Natural killer cell (primary cell): ENCODE measurements around the gene LRRC1. TPM values are rescaled to one million over a fixed set of nuclear protein-coding genes. Genes with fewer than 3 reads are reported as not detected.

ENCODE experiments used
- ATAC-seq, 3 donors: fragments of 150-1000 bp in 2 of 3; fragments of 200-7000 bp in 1 of 3; cut with Tn5 transposase; 1 replicate in 1 of 3; 2 replicates in 2 of 3; pipeline ENCODE4 v1.10.0; 2021; ENCODE audit warnings: mild to moderate bottlenecking in 2 of 3, moderate library complexity in 2 of 3
- DNase-seq, 2 donors: peaks; one replicate each; pipeline versions ENCODE4 v3.0.0 to v3.0.0-alpha.2; 2013 to 2021; ENCODE audit warnings: mixed read lengths in 1 of 2
- H3K27ac ChIP-seq: one replicate; pipeline ENCODE4 v1.5.1; 2013; ENCODE audit warnings: mild to moderate bottlenecking, low read length
- H3K27me3 ChIP-seq: one replicate; pipeline ENCODE4 v1.6.1; 2013; ENCODE audit warnings: low read length; ENCODE audit not compliant: control insufficient read depth, insufficient read depth
- H3K36me3 ChIP-seq: one replicate; pipeline ENCODE4 v1.6.1; 2013; ENCODE audit warnings: low read length; ENCODE audit not compliant: control insufficient read depth, insufficient read depth
- H3K4me1 ChIP-seq: one replicate; pipeline ENCODE4 v1.6.1; 2013; ENCODE audit warnings: low read length; ENCODE audit not compliant: control insufficient read depth, insufficient read depth
- H3K4me3 ChIP-seq: one replicate; pipeline ENCODE4 v1.5.1; 2013; ENCODE audit warnings: low read length
- H3K9me3 ChIP-seq: one replicate; pipeline ENCODE4 v1.6.1; 2013; ENCODE audit warnings: low read length; ENCODE audit not compliant: control insufficient read depth, insufficient read depth
- H3K27ac Mint-ChIP-seq, 2 donors: one replicate each; pipeline ENCODE4 v1.8.0; 2022; ENCODE audit warnings: mild to moderate bottlenecking in 2 of 2, mixed read lengths in 2 of 2, moderate library complexity in 1 of 2
- H3K27me3 Mint-ChIP-seq, 2 donors: one replicate each; pipeline ENCODE4 v1.8.0; 2022; ENCODE audit warnings: low read depth in 2 of 2, mixed read lengths in 2 of 2
- H3K36me3 Mint-ChIP-seq: one replicate; pipeline ENCODE4 v1.8.0; 2022; ENCODE audit warnings: mixed read lengths
- H3K4me1 Mint-ChIP-seq, 2 donors: one replicate each; pipeline ENCODE4 v1.8.0; 2022; ENCODE audit warnings: mixed read lengths in 2 of 2
- H3K4me3 Mint-ChIP-seq: one replicate; pipeline ENCODE4 v1.8.0; 2022; ENCODE audit warnings: mild to moderate bottlenecking, moderate library complexity, mixed read lengths
- H3K9me3 Mint-ChIP-seq, 2 donors: one replicate each; pipeline ENCODE4 v1.8.0; 2022; ENCODE audit warnings: mixed read lengths in 2 of 2
- CTCF ChIP-seq: fragments of 200-600 bp; IDR thresholded peaks from one replicate; pipeline ENCODE4 v1.8.0; 2022; ENCODE audit warnings: antibody characterized with exemption
- WGBS: methylation state at CpG from one replicate; pipeline ENCODE4 v1.1.7; 2013; ENCODE audit warnings: missing lambda C conversion rate; ENCODE audit not compliant: insufficient coverage; 5-methylcytosine and 5-hydroxymethylcytosine counted together
- intact Hi-C: fragments of 100-400 bp; cut with micrococcal nuclease; formaldehyde crosslinking; loops from one replicate; pipeline ENCODE4 v1.14.2; 2022
- total RNA-seq, 4 donors: library from RNA; stranded (reverse); fragments of 120-200 nt in 1 of 4; gene quantifications; one replicate each; pipeline versions ENCODE4 v1.2.3 to v1.2.4, GENCODE V29; 2013 to 2022

The LRRC1 gene
- total RNA-seq, 3 donors from 2014 or later (not counting 1 experiment from before 2014, with no cell fraction given), result 2.0 to 5.6 (median 3.7) TPM

GRCh38 chr6:53766930-53767329, 27.9 kb upstream of the LRRC1 start:
- H3K4me3 ChIP-seq, result no peak overlapping the region
- DNase-seq (no peak), ATAC-seq (no peak)
- H3K4me1 ChIP-seq, result no peaks in the 10 kb centered on the region
- no peaks in the 10 kb centered on the region for H3K27me3 ChIP-seq
- H3K9me3 ChIP-seq, result no peaks in the 10 kb centered on the region
- H3K36me3 ChIP-seq, result no peaks in the 10 kb centered on the region
- intact Hi-C loops, result no loop called here
- Mint-ChIP-seq H3K4me1 (no peaks in the 10 kb centered on the region), H3K9me3 (peaks cover 0 to 3% of the 10 kb centered on the region in 2 donors), H3K27me3 (peaks cover 5 to 18% of the 10 kb centered on the region in 2 donors), H3K27ac (no peak overlapping the region), H3K36me3 (no peaks in the 10 kb centered on the region), H3K4me3 (no peak overlapping the region)
- H3K27ac ChIP-seq, result no peak overlapping the region
- TF ChIP-seq CTCF, result no peak

GRCh38 chr6:53767941-53768340, 26.9 kb upstream of the LRRC1 start:
- Histone ChIP-seq H3K27ac (no peak overlapping the region), H3K4me3 (no peak overlapping the region), H3K27me3 (no peaks in the 10 kb centered on the region), H3K9me3 (no peaks in the 10 kb centered on the region), H3K36me3 (no peaks in the 10 kb centered on the region), H3K4me1 (no peaks in the 10 kb centered on the region)
- DNase-seq, result no peak
- intact Hi-C loops, result no loop called here
- 96% methylated on average over 3 of the region's 4 CpGs for WGBS
- Mint-ChIP-seq H3K4me1 (no peaks in the 10 kb centered on the region), H3K4me3 (no peak overlapping the region), H3K9me3 (peaks cover 0 to 3% of the 10 kb centered on the region in 2 donors), H3K27me3 (peaks cover 5 to 15% of the 10 kb centered on the region in 2 donors), H3K27ac (no peak overlapping the region), H3K36me3 (no peaks in the 10 kb centered on the region)
- no peak for ATAC-seq
- no peak for TF ChIP-seq CTCF

GRCh38 chr6:53768636-53769035, 26.2 kb upstream of the LRRC1 start:
- H3K36me3 ChIP-seq, result no peaks in the 10 kb centered on the region
- Mint-ChIP-seq H3K27me3 (peaks cover under 1 to 15% of the 10 kb centered on the region in 2 donors), H3K36me3 (no peaks in the 10 kb centered on the region), H3K4me1 (no peaks in the 10 kb centered on the region), H3K27ac (no peak overlapping the region), H3K9me3 (peaks cover 0 to 3% of the 10 kb centered on the region in 2 donors), H3K4me3 (no peak overlapping the region)
- H3K4me3 ChIP-seq, result no peak overlapping the region
- no peak for TF ChIP-seq CTCF
- H3K9me3 ChIP-seq, result no peaks in the 10 kb centered on the region
- no peak overlapping the region for H3K27ac ChIP-seq
- no peaks in the 10 kb centered on the region for H3K27me3 ChIP-seq
- no peak for DNase-seq
- intact Hi-C loops, result no loop called here
- no peak for ATAC-seq
- no peaks in the 10 kb centered on the region for H3K4me1 ChIP-seq
- WGBS, result 72% methylated on average over 1 of the region's 2 CpGs

- no peaks in the 10 kb centered on the region for H3K4me1 ChIP-seq
- Mint-ChIP-seq H3K9me3 (peaks cover 3% of the 10 kb centered on the region in 2 donors), H3K27me3 (peaks cover 0 to 15% of the 10 kb centered on the region in 2 donors), H3K36me3 (no peaks in the 10 kb centered on the region), H3K4me3 (no peak overlapping the region), H3K27ac (no peak overlapping the region), H3K4me1 (no peaks in the 10 kb centered on the region)
- no peak overlapping the region for H3K4me3 ChIP-seq
- no peak for TF ChIP-seq CTCF
- 86% methylated on average over 2 of the region's 2 CpGs for WGBS
- intact Hi-C loops, result no loop called here
- DNase-seq, result no peak
- H3K36me3 ChIP-seq, result no peaks in the 10 kb centered on the region
- H3K27ac ChIP-seq, result no peak overlapping the region
- ATAC-seq, result no peak
- no peaks in the 10 kb centered on the region for H3K27me3 ChIP-seq
- no peaks in the 10 kb centered on the region for H3K9me3 ChIP-seq
Measured at GRCh38 chr6:53770780-53771249, 24.0 kb upstream of the LRRC1 start.
